Caco-2 (cell line): Measurements from ENCODE around the gene MED9. TPM values are rescaled to one million over a fixed set of nuclear protein-coding genes. Genes with fewer than 3 reads are reported as not detected.

Source experiments
- BruUV-seq: library from RNA; stranded (reverse); fragments of 400-500 nt; replicated peaks from 2 replicates; lab custom pipeline; 2021; lab: Mats Ljungman, UMichigan
- CTCF ChIA-PET: fragments of 300-600 bp; sonication (Branson Sonifier 250); formaldehyde crosslinking; loops from one replicate; lab custom pipeline; 2022; ENCODE audit warnings: antibody characterized with exemption; lab: Charles Lee
- POLR2A ChIA-PET: fragments of 300-600 bp; sonication (Branson Sonifier 250); formaldehyde crosslinking; loops from one replicate; lab custom pipeline; 2022; ENCODE audit warnings: antibody characterized with exemption; lab: Charles Lee
- DNase-seq, 2 experiments: peaks; one replicate each; pipeline versions ENCODE4 v3.0.0 to v3.0.0-alpha.2; 2020 to 2022
- H3K27me3 ChIP-seq: replicated peaks from 2 replicates; pipeline ENCODE4 v1.6.0; 2011; ENCODE audit warnings: low read length; ENCODE audit not compliant: control insufficient read depth, insufficient read depth
- H3K36me3 ChIP-seq: 2 replicates; pipeline ENCODE4 v1.5.1; 2011; ENCODE audit warnings: low read length; ENCODE audit not compliant: control insufficient read depth, insufficient read depth
- H3K4me1 ChIP-seq: fragments of 250-450 bp; sonication (Bioruptor Pico); 2 replicates; pipeline ENCODE4 v1.5.1; 2020; ENCODE audit warnings: mild to moderate bottlenecking
- H3K4me3 ChIP-seq: 2 replicates; pipeline ENCODE4 v1.5.1; 2011; ENCODE audit warnings: low read depth, mild to moderate bottlenecking, control low read depth, low read length
- H3K9me3 ChIP-seq: fragments of 250-450 bp; sonication (Bioruptor Pico); 2 replicates; pipeline ENCODE4 v1.5.1; 2020; ENCODE audit warnings: mild to moderate bottlenecking, moderate library complexity
- H3K27ac Mint-ChIP-seq: one replicate; pipeline ENCODE4 v1.8.0; 2022; ENCODE audit warnings: mixed read lengths; ENCODE audit not compliant: unreplicated experiment
- H3K27me3 Mint-ChIP-seq: one replicate; pipeline ENCODE4 v1.8.0; 2022; ENCODE audit warnings: mixed read lengths; ENCODE audit not compliant: insufficient read depth, unreplicated experiment
- H3K36me3 Mint-ChIP-seq: one replicate; pipeline ENCODE4 v1.8.0; 2022; ENCODE audit warnings: mild to moderate bottlenecking, mixed read lengths; ENCODE audit not compliant: insufficient read depth, unreplicated experiment
- H3K4me1 Mint-ChIP-seq: one replicate; pipeline ENCODE4 v1.8.0; 2022; ENCODE audit warnings: low read depth, mixed read lengths; ENCODE audit not compliant: unreplicated experiment
- H3K4me3 Mint-ChIP-seq: one replicate; pipeline ENCODE4 v1.8.0; 2022; ENCODE audit warnings: mild to moderate bottlenecking, moderate library complexity, mixed read lengths; ENCODE audit not compliant: unreplicated experiment
- H3K9me3 Mint-ChIP-seq: one replicate; pipeline ENCODE4 v1.8.0; 2022; ENCODE audit warnings: mixed read lengths; ENCODE audit not compliant: unreplicated experiment
- CTCF ChIP-seq, 2 experiments: fragments of 200-600 bp in 1 of 2; IDR thresholded peaks; 1 replicate in 1 of 2; 2 replicates in 1 of 2; pipeline versions ENCODE4 v1.5.1 to v1.8.0; 2011 to 2022; ENCODE audit warnings: antibody characterized with exemption in 1 of 2, control low read depth in 1 of 2, inconsistent platforms in 1 of 2, low read depth in 1 of 2, low read length in 1 of 2, mild to moderate bottlenecking in 1 of 2, moderate library complexity in 1 of 2; ENCODE audit not compliant: insufficient read depth in 1 of 2, severe bottlenecking in 1 of 2, unreplicated experiment in 1 of 2
- intact Hi-C: fragments of 100-400 bp; cut with micrococcal nuclease; formaldehyde crosslinking; loops from one replicate; pipeline ENCODE4 v1.10.0; 2022; ENCODE audit not compliant: unreplicated experiment
- total RNA-seq: library from RNA; stranded (reverse); gene quantifications from 2 replicates; pipeline ENCODE4 v1.2.3, GENCODE V29; 2022

The MED9 gene
- total RNA-seq, 1 experiment from 2014 or later: 24.9 TPM

- BruUV-seq: no TSS peak
- H3K27me3 Mint-ChIP-seq: no peaks in the 10 kb centered on the region
- no peak for DNase-seq
Observed at GRCh38 chr17:17536702-17537101, 59.9 kb downstream of the MED9 start.

GRCh38 chr17:17537311-17538099 lies 60.7 kb downstream of the MED9 start:
- Mint-ChIP-seq H3K4me3 (peak overlapping the region; percentile 18), H3K27me3 (no peaks in the 10 kb centered on the region), H3K9me3 (no peaks in the 10 kb centered on the region), H3K27ac (peak overlapping the region; percentile 90), H3K4me1 (peaks cover 19% of the 10 kb centered on the region), H3K36me3 (peaks cover 4% of the 10 kb centered on the region)
- ChIA-PET POLR2A (interaction anchor here (0.6 kb wide), 1 partner anchor 278 kb away, joined by 4 read pairs; no protein-coding TSS in a partner anchor), CTCF (interaction anchor here (1.4 to 2.0 kb wide), 3 partner anchors 37 to 76 kb away, joined by 7 to 33 read pairs (median 11); partner anchors contain the start of gene RASD1)
- BruUV-seq: no TSS peak
- no peak for TF ChIP-seq CTCF (IDR thresholded peaks at IDR 0.05; ENCODE audit: insufficient read depth in 1 of 2, low read depth in 1 of 2, low read length in 1 of 2, severe bottlenecking in 1 of 2, unreplicated experiment in 1 of 2)
- H3K4me1 ChIP-seq: peaks cover 42% of the 10 kb centered on the region
- H3K4me3 ChIP-seq: no peak overlapping the region
- intact Hi-C loops: loop anchor here (1.0 kb wide), 4 partner anchors 29 to 91 kb away; partner anchors contain the start of gene RASD1
- no peaks in the 10 kb centered on the region for H3K9me3 ChIP-seq
- no peaks in the 10 kb centered on the region for H3K27me3 ChIP-seq
- no peak for DNase-seq
- no peaks in the 10 kb centered on the region for H3K36me3 ChIP-seq

More at GRCh38 chr17:17536702-17537101, 59.9 kb downstream of the MED9 start:
- no peaks in the 10 kb centered on the region for H3K36me3 ChIP-seq
- intact Hi-C loops: loop anchor here (1.0 kb wide), 1 partner anchor 28 kb away; no protein-coding TSS in a partner anchor
- peaks cover 19% of the 10 kb centered on the region for H3K4me1 Mint-ChIP-seq
- peaks cover 42% of the 10 kb centered on the region for H3K4me1 ChIP-seq
- H3K4me3 ChIP-seq: no peak overlapping the region
- H3K4me3 Mint-ChIP-seq: no peak overlapping the region
- no peaks in the 10 kb centered on the region; the same call in 1 of the 2 replicates for H3K9me3 ChIP-seq
- H3K27me3 ChIP-seq: no peaks in the 10 kb centered on the region
- CTCF ChIA-PET: no interaction called here
- no peaks in the 10 kb centered on the region for H3K9me3 Mint-ChIP-seq
- POLR2A ChIA-PET: interaction anchor here (0.6 kb wide), 1 partner anchor 277 kb away, joined by 4 read pairs; no protein-coding TSS in a partner anchor
- H3K27ac Mint-ChIP-seq: peak overlapping the region; percentile 90
- H3K36me3 Mint-ChIP-seq: peaks cover 4% of the 10 kb centered on the region
- TF ChIP-seq CTCF (IDR thresholded peaks at IDR 0.05; ENCODE audit: insufficient read depth in 1 of 2, low read depth in 1 of 2, low read length in 1 of 2, severe bottlenecking in 1 of 2, unreplicated experiment in 1 of 2): no peak
